ENCODE results near the gene KAZN. TPM values are rescaled to one million over a fixed set of nuclear protein-coding genes. Genes with fewer than 3 reads are reported as not detected.

Gene KAZN
- total and polyA plus RNA-seq, 10 donors = 20.0 to 245 (median 144) TPM

DNA sequence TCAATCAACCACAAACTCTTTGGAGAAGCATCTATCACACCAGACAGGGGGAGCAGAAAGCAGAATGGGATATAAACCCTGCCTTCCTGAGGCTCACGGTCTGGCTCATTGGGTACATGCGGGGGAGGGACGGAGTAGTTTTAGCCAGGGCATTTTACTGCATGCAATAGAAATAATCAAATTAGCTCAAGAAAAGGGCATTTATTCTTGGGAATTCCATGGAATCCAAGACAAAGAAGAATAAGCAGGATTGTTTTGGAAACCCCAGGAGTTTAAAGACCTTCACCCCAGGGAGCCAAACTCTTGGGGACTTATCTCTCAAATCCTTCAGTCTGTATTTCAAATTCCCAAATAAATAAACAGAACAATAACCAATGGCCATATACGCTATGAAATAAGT lies 5.2 kb upstream of the KAZN start:
- Histone ChIP-seq H3K9me3 (no peaks in the 10 kb centered on the region), H3K4me3 (no peak overlapping the region), H3K4me1 (peaks cover 0 to 11% (median 7%) of the 10 kb centered on the region in 6 donors), H3K36me3 (no peaks in the 10 kb centered on the region), H3K27ac (no peak overlapping the region), H3K27me3 (replicated peaks in 1 of 7) (peaks cover 0 to 62% (median 8%) of the 10 kb centered on the region in 7 donors)
- WGBS, 5 donors = 55 to 69% (median 67%) methylated on average over 4 of the region's 4 CpGs
- intact Hi-C loops (cut with DNase I; ENCODE audit: low total_unique reads) = no loop called here
- no peak for DNase-seq
- TF ChIP-seq POLR2A (IDR thresholded peaks at IDR 0.05) = no peak
- TF ChIP-seq POLR2AphosphoS5 (IDR thresholded peaks at IDR 0.05) = no peak
- TF ChIP-seq, protein P1, sequence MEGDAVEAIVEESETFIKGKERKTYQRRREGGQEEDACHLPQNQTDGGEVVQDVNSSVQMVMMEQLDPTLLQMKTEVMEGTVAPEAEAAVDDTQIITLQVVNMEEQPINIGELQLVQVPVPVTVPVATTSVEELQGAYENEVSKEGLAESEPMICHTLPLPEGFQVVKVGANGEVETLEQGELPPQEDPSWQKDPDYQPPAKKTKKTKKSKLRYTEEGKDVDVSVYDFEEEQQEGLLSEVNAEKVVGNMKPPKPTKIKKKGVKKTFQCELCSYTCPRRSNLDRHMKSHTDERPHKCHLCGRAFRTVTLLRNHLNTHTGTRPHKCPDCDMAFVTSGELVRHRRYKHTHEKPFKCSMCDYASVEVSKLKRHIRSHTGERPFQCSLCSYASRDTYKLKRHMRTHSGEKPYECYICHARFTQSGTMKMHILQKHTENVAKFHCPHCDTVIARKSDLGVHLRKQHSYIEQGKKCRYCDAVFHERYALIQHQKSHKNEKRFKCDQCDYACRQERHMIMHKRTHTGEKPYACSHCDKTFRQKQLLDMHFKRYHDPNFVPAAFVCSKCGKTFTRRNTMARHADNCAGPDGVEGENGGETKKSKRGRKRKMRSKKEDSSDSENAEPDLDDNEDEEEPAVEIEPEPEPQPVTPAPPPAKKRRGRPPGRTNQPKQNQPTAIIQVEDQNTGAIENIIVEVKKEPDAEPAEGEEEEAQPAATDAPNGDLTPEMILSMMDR (IDR thresholded peaks at IDR 0.05 in 8 of 11, conservative IDR thresholded peaks at IDR 0.05 in 3 of 11) = no peak

DNA sequence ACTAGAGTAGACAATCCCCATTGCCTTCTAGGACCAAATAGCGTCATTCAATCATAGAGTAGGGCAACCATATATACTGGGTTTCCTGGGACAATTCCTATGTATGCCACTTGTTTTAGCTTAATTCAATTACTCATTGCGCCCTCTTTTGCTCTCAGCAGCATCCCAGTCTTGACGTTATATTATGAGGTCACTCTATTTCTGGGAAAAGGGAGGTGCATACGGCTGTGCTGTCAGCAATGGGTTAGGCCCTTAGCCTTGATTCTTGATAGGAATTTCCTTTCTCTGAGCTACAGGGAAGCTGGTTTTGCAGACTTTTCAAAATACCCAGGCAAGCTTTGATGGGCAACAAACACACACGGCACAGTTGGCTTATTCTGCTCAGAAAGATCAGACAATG lies 4.4 kb upstream of the KAZN start:
- TF ChIP-seq POLR2A (IDR thresholded peaks at IDR 0.05) (no peak), POLR2AphosphoS5 (IDR thresholded peaks at IDR 0.05) (no peak)
- TF ChIP-seq, protein P1 (IDR thresholded peaks at IDR 0.05 in 8 of 11, conservative IDR thresholded peaks at IDR 0.05 in 3 of 11) = no peak
- 68 to 82% (median 71%) methylated on average over 5 of the region's 5 CpGs for WGBS, 5 donors

DNA sequence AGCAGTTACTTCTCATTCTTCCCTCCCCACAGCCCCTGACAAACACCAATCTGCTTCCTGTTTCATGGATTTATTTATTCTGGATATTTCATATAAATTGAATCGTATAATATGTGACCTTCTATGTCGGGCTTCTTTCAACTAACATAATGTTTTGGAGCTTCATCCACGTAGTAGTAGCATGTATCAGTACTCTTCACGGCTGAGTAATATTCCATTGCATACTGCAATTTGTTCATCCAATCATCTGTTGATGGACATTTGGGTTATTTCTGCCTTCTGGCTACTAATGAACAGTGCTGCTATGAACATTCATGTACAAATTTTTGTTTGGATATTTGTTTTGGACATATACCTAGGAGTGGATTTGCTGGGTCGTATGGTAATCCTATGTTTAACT lies 1.9 kb upstream of the KAZN start:
- peaks cover 0 to 89% (median 39%) of the 10 kb centered on the region in 7 donors for H3K27me3 ChIP-seq (replicated peaks in 1 of 7)
- no peak overlapping the region for H3K27ac ChIP-seq
- no peaks in the 10 kb centered on the region for H3K36me3 ChIP-seq
- no peak overlapping the region for H3K4me3 ChIP-seq
- WGBS, 5 donors = 79 to 94% (median 90%) methylated on average over 5 of the region's 5 CpGs
- intact Hi-C loops (cut with DNase I; ENCODE audit: low total_unique reads) = no loop called here
- H3K9me3 ChIP-seq = no peaks in the 10 kb centered on the region
- H3K4me1 ChIP-seq = peaks cover 0 to 34% (median 19%) of the 10 kb centered on the region in 6 donors
- TF ChIP-seq POLR2A (IDR thresholded peaks at IDR 0.05) (no peak), POLR2AphosphoS5 (IDR thresholded peaks at IDR 0.05) (no peak)
- TF ChIP-seq, protein P1 (IDR thresholded peaks at IDR 0.05 in 8 of 11, conservative IDR thresholded peaks at IDR 0.05 in 3 of 11) = no peak
- DNase-seq = no peak

More for the DNA sequence above, 4.4 kb upstream of the KAZN start:
- Histone ChIP-seq H3K9me3 (no peaks in the 10 kb centered on the region), H3K27ac (peak overlapping the region in 3 of 8 donors; percentile 34 to 53 (median 50)), H3K4me3 (no peak overlapping the region), H3K36me3 (no peaks in the 10 kb centered on the region), H3K27me3 (replicated peaks in 1 of 7) (peaks cover 0 to 70% (median 16%) of the 10 kb centered on the region in 7 donors), H3K4me1 (peaks cover 0 to 18% (median 12%) of the 10 kb centered on the region in 6 donors)
- DNase-seq = no peak
- intact Hi-C loops (cut with DNase I; ENCODE audit: low total_unique reads) = no loop called here

DNA sequence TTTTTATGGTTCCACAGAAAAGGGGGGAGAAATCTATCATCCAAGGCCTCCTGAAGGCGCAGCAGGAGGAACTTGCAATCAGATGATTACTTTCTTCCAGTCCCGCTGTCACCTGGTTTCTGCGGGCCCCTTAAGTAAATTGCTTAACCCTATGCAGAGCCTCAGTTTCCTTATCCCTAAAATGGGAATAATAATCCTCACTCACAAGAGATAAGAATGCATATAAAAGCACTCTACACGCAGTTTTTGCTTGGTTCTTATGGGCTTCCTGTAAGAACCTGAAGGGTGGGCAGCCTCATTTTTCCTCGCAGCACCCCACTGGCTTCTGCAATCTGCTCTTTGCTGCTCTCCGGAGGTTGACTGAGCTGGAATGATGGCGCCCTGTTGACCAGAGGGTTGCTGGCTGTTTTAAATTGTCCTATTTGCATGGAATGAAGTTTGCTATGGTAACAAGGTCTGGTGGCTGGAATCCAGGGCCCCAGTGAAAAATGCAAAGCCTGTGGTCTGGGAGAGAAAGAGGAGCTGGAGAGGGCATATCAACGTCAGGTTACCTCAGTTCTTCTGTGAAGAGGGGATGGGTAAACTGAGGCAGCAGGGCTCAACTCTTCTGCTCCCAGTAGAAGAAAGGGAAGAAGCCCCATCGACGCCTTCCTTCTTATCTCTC lies 1.0 kb upstream of the KAZN start:
- peak overlapping the region in 6 of 8 donors; percentile 42 to 72 (median 48) for H3K4me3 ChIP-seq
- intact Hi-C loops (cut with DNase I; ENCODE audit: low total_unique reads) = no loop called here
- H3K36me3 ChIP-seq = no peaks in the 10 kb centered on the region
- peaks cover 0 to 37% (median 21%) of the 10 kb centered on the region in 6 donors for H3K4me1 ChIP-seq
- peaks cover 0 to 90% (median 46%) of the 10 kb centered on the region in 7 donors for H3K27me3 ChIP-seq (replicated peaks in 1 of 7)
- DNase-seq = no peak
- WGBS, 5 donors = 35 to 51% (median 45%) methylated on average over 10 of the region's 10 CpGs
- H3K27ac ChIP-seq = peak overlapping the region in 1 of 8 donors; percentile 78
- H3K9me3 ChIP-seq = no peaks in the 10 kb centered on the region
- TF ChIP-seq, protein P1 (IDR thresholded peaks at IDR 0.05 in 8 of 11, conservative IDR thresholded peaks at IDR 0.05 in 3 of 11) = no peak
- TF ChIP-seq POLR2AphosphoS5 (IDR thresholded peaks at IDR 0.05) (no peak), POLR2A (IDR thresholded peaks at IDR 0.05) (no peak)
